H1 (cell line): Measurements from ENCODE around the gene RUNX1.

Experiments
- CREB1 ChIP-seq: IDR thresholded peaks from 2 replicates; pipeline ENCODE4 v1.6.1; 2012; ENCODE audit warnings: inconsistent platforms
- CTCF ChIP-seq, 3 experiments: IDR thresholded peaks; 1 replicate in 2 of 3; 2 replicates in 1 of 3; pipeline versions ENCODE4 v1.5.1 to v1.6.1; 2011; ENCODE audit warnings: low read length in 3 of 3, mild to moderate bottlenecking in 3 of 3, inconsistent platforms in 2 of 3, low read depth in 1 of 3, moderate library complexity in 1 of 3; ENCODE audit not compliant: insufficient read depth in 1 of 3; ENCODE audit errors: control extremely low read depth in 1 of 3
- EP300 ChIP-seq, 2 experiments: IDR thresholded peaks; 1 replicate in 1 of 2; 2 replicates in 1 of 2; pipeline ENCODE4 v1.6.1; 2011 to 2012; ENCODE audit warnings: low read depth in 2 of 2, low read length in 2 of 2, mild to moderate bottlenecking in 2 of 2, borderline replicate concordance in 1 of 2, inconsistent platforms in 1 of 2, moderate library complexity in 1 of 2
- JUN ChIP-seq: IDR thresholded peaks from 2 replicates; pipeline ENCODE4 v1.6.1; 2011; ENCODE audit warnings: low read depth, mild to moderate bottlenecking, improper control_type of control experiment, low read length
- MAX ChIP-seq: IDR thresholded peaks from 2 replicates; pipeline ENCODE4 v1.6.1; 2012; ENCODE audit warnings: inconsistent platforms
- SIN3A ChIP-seq, 2 experiments: IDR thresholded peaks in 1 of 2; conservative IDR thresholded peaks in 1 of 2; 2 replicates each; pipeline ENCODE4 v1.6.1; 2011 to 2012; ENCODE audit warnings: low read length in 2 of 2, improper control_type of control experiment in 1 of 2, low read depth in 1 of 2, mild to moderate bottlenecking in 1 of 2
- SP1 ChIP-seq: IDR thresholded peaks from 2 replicates; pipeline ENCODE4 v1.6.1; 2011; ENCODE audit warnings: low read depth, low read length

GRCh38 chr21:34875830-34876229 lies 173.3 kb downstream of the RUNX1 start:
- TF ChIP-seq CTCF (IDR thresholded peaks at IDR 0.05; ENCODE audit: control extremely low read depth in 1 of 3, insufficient read depth in 1 of 3, low read depth in 1 of 3, low read length in 3 of 3) (no peak), MAX (no peak), EP300 (IDR thresholded peaks at IDR 0.05; ENCODE audit: borderline replicate concordance in 1 of 2, low read depth in 2 of 2, low read length in 2 of 2) (no peak), JUN (no peak), CREB1 (no peak), SP1 (no peak), SIN3A (conservative IDR thresholded peaks at IDR 0.05 in 1 of 2, IDR thresholded peaks at IDR 0.05 in 1 of 2; ENCODE audit: low read depth in 1 of 2, low read length in 2 of 2) (no peak)
